ENCODE data around the gene TMTC4. TPM values are rescaled to one million over a fixed set of nuclear protein-coding genes. Genes with fewer than 3 reads are reported as not detected.

The TMTC4 gene, protein sequence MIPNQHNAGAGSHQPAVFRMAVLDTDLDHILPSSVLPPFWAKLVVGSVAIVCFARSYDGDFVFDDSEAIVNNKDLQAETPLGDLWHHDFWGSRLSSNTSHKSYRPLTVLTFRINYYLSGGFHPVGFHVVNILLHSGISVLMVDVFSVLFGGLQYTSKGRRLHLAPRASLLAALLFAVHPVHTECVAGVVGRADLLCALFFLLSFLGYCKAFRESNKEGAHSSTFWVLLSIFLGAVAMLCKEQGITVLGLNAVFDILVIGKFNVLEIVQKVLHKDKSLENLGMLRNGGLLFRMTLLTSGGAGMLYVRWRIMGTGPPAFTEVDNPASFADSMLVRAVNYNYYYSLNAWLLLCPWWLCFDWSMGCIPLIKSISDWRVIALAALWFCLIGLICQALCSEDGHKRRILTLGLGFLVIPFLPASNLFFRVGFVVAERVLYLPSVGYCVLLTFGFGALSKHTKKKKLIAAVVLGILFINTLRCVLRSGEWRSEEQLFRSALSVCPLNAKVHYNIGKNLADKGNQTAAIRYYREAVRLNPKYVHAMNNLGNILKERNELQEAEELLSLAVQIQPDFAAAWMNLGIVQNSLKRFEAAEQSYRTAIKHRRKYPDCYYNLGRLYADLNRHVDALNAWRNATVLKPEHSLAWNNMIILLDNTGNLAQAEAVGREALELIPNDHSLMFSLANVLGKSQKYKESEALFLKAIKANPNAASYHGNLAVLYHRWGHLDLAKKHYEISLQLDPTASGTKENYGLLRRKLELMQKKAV
- 27.3 and 28.1 TPM in 2 replicates for total RNA-seq (2021)
- long read RNA-seq, transcript TMTC4-202 (19 exons, 3,602 nt), result major isoform, 9 of 77 reads
- long read RNA-seq, transcript TMTC4-203 (18 exons, 3,483 nt), result major isoform, 9 of 77 reads
- long read RNA-seq, partial matches to known transcripts, result 30 of 77 reads
- long read RNA-seq, other reads (novel, unspliced or antisense), result 29 of 77 reads

GRCh38 chr13:100674572-100674871 is at the start of gene TMTC4:
TMTC4 (minus strand) TSS chr13:100674795; CDS start chr13:100670362, 4,433 bp downstream.
- H2BK5ac ChIP-seq (ENCODE audit: insufficient read length, low read length), result no peak within 1 kb of the TSS
- Mint-ChIP-seq H3K27ac (peak within 1 kb of the TSS; percentile 12 to 77 (median 76); a peak in 3 of 7 replicates), H3K4me3 (peak within 1 kb of the TSS; percentile 85 to 93), H3K9me3 (no peaks in the 10 kb centered on the region; a peak in 2 of 5 replicates), H3K4me1 (peaks cover 26 to 27% of the 10 kb centered on the region in 2 experiments), H3K27me3 (ENCODE audit: low read depth) (peaks cover 17% of the 10 kb centered on the region), H3K36me3 (ENCODE audit: insufficient read depth in 1 of 3, low read depth in 3 of 3) (peaks cover 0 to 5% (median 3%) of the 10 kb centered on the region in 3 experiments; a peak in 6 of 7 replicates)
- H3K4ac ChIP-seq (ENCODE audit: low read depth, low read length), result no peak within 1 kb of the TSS
- no peak within 1 kb of the TSS for H4K91ac ChIP-seq (ENCODE audit: insufficient read length, low read depth, low read length)
- no peak within 1 kb of the TSS for H3K56ac ChIP-seq (ENCODE audit: insufficient read length, low read depth, low read length)
- no peak within 1 kb of the TSS for H2BK20ac ChIP-seq (ENCODE audit: low read depth, low read length, poor library complexity, severe bottlenecking)
- no peak within 1 kb of the TSS for H3K23ac ChIP-seq (ENCODE audit: insufficient read length, low read depth, low read length)
- H3K4me1 ChIP-seq (ENCODE audit: insufficient read depth, low read length), result no peaks in the 10 kb centered on the region
- H3K27ac ChIP-seq (ENCODE audit: insufficient read length, low read depth, low read length), result no peak within 1 kb of the TSS
- H3K79me1 ChIP-seq (ENCODE audit: insufficient read depth, low read depth, low read length, poor library complexity, severe bottlenecking), result no peaks in the 10 kb centered on the region
- H2BK120ac ChIP-seq (ENCODE audit: low read depth, low read length, poor library complexity, severe bottlenecking), result no peak within 1 kb of the TSS
- no peaks in the 10 kb centered on the region for H3K9me3 ChIP-seq (ENCODE audit: control insufficient read depth, low read depth, low read length)
- H3K27me3 ChIP-seq (ENCODE audit: insufficient read depth, low read length), result no peaks in the 10 kb centered on the region; the same call in 1 of the 2 replicates
- H2AK5ac ChIP-seq (ENCODE audit: insufficient read length, low read length), result no peak within 1 kb of the TSS
- peak within 1 kb of the TSS; percentile 87 for H3K4me2 ChIP-seq (ENCODE audit: insufficient read depth, insufficient read length, low read length)
- H3K9ac ChIP-seq (ENCODE audit: extremely low read depth, insufficient read length, low read length), result peak within 1 kb of the TSS; percentile 64
- no peak within 1 kb of the TSS for H3K18ac ChIP-seq (ENCODE audit: insufficient read length, low read depth, low read length)
- peak within 1 kb of the TSS; percentile 44; the same call in 1 of the 2 replicates for H3K14ac ChIP-seq (ENCODE audit: insufficient read depth, low read length)
- WGBS (ENCODE audit: extremely low coverage, insufficient read length, low lambda C conversion rate), result no CpG with 5 or more reads among the region's 45 CpGs
- TF ChIP-seq, protein P1, sequence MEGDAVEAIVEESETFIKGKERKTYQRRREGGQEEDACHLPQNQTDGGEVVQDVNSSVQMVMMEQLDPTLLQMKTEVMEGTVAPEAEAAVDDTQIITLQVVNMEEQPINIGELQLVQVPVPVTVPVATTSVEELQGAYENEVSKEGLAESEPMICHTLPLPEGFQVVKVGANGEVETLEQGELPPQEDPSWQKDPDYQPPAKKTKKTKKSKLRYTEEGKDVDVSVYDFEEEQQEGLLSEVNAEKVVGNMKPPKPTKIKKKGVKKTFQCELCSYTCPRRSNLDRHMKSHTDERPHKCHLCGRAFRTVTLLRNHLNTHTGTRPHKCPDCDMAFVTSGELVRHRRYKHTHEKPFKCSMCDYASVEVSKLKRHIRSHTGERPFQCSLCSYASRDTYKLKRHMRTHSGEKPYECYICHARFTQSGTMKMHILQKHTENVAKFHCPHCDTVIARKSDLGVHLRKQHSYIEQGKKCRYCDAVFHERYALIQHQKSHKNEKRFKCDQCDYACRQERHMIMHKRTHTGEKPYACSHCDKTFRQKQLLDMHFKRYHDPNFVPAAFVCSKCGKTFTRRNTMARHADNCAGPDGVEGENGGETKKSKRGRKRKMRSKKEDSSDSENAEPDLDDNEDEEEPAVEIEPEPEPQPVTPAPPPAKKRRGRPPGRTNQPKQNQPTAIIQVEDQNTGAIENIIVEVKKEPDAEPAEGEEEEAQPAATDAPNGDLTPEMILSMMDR (conservative IDR thresholded peaks at IDR 0.05), result no peak
- H4K8ac ChIP-seq (replicated peaks; ENCODE audit: insufficient read length, low read depth, low read length), result no peak within 1 kb of the TSS
- no peak for DNase-seq
- no peak within 1 kb of the TSS for H2BK15ac ChIP-seq (ENCODE audit: low read depth, low read length)
- H3T11ph ChIP-seq (ENCODE audit: low read length), result no peak within 1 kb of the TSS
- no peaks in the 10 kb centered on the region for H4K20me1 ChIP-seq (ENCODE audit: control insufficient read depth, insufficient read depth, insufficient read length)
- H4K5ac ChIP-seq (ENCODE audit: insufficient read length, low read depth, low read length), result no peak within 1 kb of the TSS
- H3K79me2 ChIP-seq (ENCODE audit: insufficient read depth, low read length), result no peaks in the 10 kb centered on the region; the same call in 1 of the 2 replicates
- H2BK12ac ChIP-seq (ENCODE audit: insufficient read length, low read depth, low read length), result no peak within 1 kb of the TSS
- peaks cover 13% of the 10 kb centered on the region for H3K23me2 ChIP-seq (ENCODE audit: insufficient read length, low read depth, low read length, poor library complexity, severe bottlenecking)
- H2AFZ ChIP-seq (ENCODE audit: low read length), result no peak within 1 kb of the TSS
